ENCODE measurements around the gene BRD3OS. TPM values are rescaled to one million over a fixed set of nuclear protein-coding genes. Genes with fewer than 3 reads are reported as not detected.
A peak's percentile ranks its signal among the peaks of the same experiment; 100 is the strongest.

BRD3OS gene
- total RNA-seq, 1 donor from 2014 or later: 31.6 TPM

DNA sequence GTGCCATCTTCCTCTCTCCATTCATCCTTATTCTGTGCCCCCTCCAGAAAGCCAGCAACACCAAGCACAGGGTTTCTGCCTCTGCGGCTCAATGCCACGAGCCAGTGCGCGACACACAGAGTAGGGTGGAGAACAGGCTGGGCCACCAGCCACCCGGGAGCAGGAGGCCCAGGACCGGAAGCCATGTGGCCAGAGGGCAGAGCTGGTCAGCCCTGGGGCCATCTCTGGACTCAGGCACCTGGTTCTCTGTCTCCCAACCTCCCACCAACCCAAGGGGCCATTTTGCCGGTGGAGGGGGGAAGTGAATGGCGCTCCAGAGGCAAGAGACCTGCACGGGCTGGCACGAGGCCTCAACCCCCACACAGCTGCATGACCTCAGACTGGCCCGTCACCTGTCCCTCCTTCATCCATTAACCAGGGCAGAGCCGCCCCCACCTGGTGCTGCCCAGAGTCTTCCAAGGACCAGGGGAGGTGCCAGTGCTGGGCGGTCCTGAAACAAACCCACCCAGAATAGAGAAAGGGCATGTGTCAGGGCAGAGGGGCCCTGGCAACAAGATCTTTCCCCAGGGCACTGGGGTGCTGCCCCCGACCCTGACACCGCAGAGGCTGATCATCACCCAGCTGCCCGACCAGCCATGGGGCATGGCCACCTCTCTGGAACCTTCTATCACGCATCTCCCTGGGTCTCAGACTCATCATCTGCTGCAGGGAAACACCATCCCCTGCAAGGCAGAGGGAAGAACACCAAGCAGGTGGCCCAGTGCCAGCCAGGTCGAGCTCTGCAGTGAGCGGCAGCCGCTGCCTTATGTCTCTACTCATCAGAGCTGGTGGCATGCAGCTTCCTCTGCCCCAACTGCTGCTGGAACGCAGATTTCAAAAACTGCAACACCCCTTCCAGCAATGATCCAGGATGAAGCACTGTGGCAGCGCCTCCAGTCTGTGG, 45.1 kb upstream of the BRD3OS start:
- TF ChIP-seq, protein P1, sequence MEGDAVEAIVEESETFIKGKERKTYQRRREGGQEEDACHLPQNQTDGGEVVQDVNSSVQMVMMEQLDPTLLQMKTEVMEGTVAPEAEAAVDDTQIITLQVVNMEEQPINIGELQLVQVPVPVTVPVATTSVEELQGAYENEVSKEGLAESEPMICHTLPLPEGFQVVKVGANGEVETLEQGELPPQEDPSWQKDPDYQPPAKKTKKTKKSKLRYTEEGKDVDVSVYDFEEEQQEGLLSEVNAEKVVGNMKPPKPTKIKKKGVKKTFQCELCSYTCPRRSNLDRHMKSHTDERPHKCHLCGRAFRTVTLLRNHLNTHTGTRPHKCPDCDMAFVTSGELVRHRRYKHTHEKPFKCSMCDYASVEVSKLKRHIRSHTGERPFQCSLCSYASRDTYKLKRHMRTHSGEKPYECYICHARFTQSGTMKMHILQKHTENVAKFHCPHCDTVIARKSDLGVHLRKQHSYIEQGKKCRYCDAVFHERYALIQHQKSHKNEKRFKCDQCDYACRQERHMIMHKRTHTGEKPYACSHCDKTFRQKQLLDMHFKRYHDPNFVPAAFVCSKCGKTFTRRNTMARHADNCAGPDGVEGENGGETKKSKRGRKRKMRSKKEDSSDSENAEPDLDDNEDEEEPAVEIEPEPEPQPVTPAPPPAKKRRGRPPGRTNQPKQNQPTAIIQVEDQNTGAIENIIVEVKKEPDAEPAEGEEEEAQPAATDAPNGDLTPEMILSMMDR (IDR thresholded peaks at IDR 0.05; ENCODE audit: partially characterized antibody, unreplicated experiment): no peak
- no peaks in the 10 kb centered on the region for H3K36me3 Mint-ChIP-seq (ENCODE audit: unreplicated experiment)
- H3K9me3 Mint-ChIP-seq (ENCODE audit: unreplicated experiment): peaks cover 24% of the 10 kb centered on the region
- H3K4me1 Mint-ChIP-seq (ENCODE audit: low read depth, unreplicated experiment): peaks cover 56% of the 10 kb centered on the region
- H3K4me3 Mint-ChIP-seq (ENCODE audit: unreplicated experiment): peak overlapping the region; percentile 77
- peak; percentile 17 for DNase-seq
- peaks cover 23% of the 10 kb centered on the region for H3K27me3 Mint-ChIP-seq (ENCODE audit: unreplicated experiment)
- H3K27ac Mint-ChIP-seq (ENCODE audit: unreplicated experiment): peak overlapping the region; percentile 78

GRCh38 chr9:133980864-133981588, 44.3 kb upstream of the BRD3OS start:
- peaks cover 25% of the 10 kb centered on the region for H3K9me3 Mint-ChIP-seq (ENCODE audit: unreplicated experiment)
- peaks cover 23% of the 10 kb centered on the region for H3K27me3 Mint-ChIP-seq (ENCODE audit: unreplicated experiment)
- H3K27ac Mint-ChIP-seq (ENCODE audit: unreplicated experiment): peak overlapping the region; percentile 78
- H3K36me3 Mint-ChIP-seq (ENCODE audit: unreplicated experiment): no peaks in the 10 kb centered on the region
- no peak for DNase-seq
- H3K4me3 Mint-ChIP-seq (ENCODE audit: unreplicated experiment): peak overlapping the region; percentile 77
- peaks cover 58% of the 10 kb centered on the region for H3K4me1 Mint-ChIP-seq (ENCODE audit: low read depth, unreplicated experiment)
- TF ChIP-seq, protein P1 (IDR thresholded peaks at IDR 0.05; ENCODE audit: partially characterized antibody, unreplicated experiment): no peak

- DNase-seq: no peak
- H3K4me1 Mint-ChIP-seq (ENCODE audit: low read depth, unreplicated experiment): peaks cover 62% of the 10 kb centered on the region
- no peaks in the 10 kb centered on the region for H3K36me3 Mint-ChIP-seq (ENCODE audit: unreplicated experiment)
- TF ChIP-seq, protein P1 (IDR thresholded peaks at IDR 0.05; ENCODE audit: partially characterized antibody, unreplicated experiment): no peak
- peaks cover 23% of the 10 kb centered on the region for H3K27me3 Mint-ChIP-seq (ENCODE audit: unreplicated experiment)
- peak overlapping the region; percentile 49 for H3K4me3 Mint-ChIP-seq (ENCODE audit: unreplicated experiment)
- peak overlapping the region; percentile 59 for H3K27ac Mint-ChIP-seq (ENCODE audit: unreplicated experiment)
- H3K9me3 Mint-ChIP-seq (ENCODE audit: unreplicated experiment): peaks cover 25% of the 10 kb centered on the region
Observed at GRCh38 chr9:133981589-133981957, 43.7 kb upstream of the BRD3OS start.

DNA sequence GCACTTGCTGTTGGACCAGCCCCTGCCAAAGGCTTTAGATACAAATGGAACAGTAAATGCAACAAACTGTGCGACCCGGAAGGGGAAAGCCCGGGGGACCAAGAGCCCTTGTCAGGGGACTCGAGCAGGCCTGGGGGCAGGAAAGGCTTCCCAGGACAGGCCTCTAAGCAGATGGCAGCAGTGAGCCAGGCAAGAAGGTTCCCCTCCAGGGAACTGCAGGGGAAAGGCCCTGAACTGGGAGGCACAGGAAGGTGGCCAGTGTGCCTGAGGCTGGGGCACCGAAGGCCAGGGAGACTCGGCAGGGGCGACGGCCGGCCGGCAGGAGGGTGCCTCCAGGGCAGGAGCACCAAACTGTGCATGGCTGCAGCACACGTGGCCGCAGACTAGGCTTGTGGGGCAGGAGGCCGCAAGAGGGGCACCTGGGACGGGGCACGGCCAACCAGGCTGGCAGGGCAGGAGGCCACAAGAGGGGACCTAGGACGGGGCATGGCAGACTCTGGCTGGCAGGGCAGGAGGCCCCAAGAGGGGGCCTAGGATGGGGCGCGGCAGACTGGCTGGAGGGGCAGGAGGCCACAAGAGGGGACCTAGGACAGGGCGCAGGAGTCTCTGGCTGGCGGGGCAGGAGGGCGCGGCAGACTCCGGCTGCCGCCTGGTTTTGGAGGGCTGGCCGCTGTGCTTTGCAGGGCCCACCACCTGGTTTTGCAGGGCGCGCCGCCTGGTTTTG, 43.2 kb upstream of the BRD3OS start:
- DNase-seq: peak; percentile 63
- TF ChIP-seq, protein P1 (IDR thresholded peaks at IDR 0.05; ENCODE audit: partially characterized antibody, unreplicated experiment): no peak
- H3K27me3 Mint-ChIP-seq (ENCODE audit: unreplicated experiment): peaks cover 24% of the 10 kb centered on the region

More for the DNA sequence above, 43.2 kb upstream of the BRD3OS start:
- H3K36me3 Mint-ChIP-seq (ENCODE audit: unreplicated experiment): no peaks in the 10 kb centered on the region
- peak overlapping the region; percentile 49 for H3K4me3 Mint-ChIP-seq (ENCODE audit: unreplicated experiment)
- H3K4me1 Mint-ChIP-seq (ENCODE audit: low read depth, unreplicated experiment): peaks cover 62% of the 10 kb centered on the region
- H3K27ac Mint-ChIP-seq (ENCODE audit: unreplicated experiment): peak overlapping the region; percentile 95
- peaks cover 27% of the 10 kb centered on the region for H3K9me3 Mint-ChIP-seq (ENCODE audit: unreplicated experiment)

Data from glutamatergic neuron (in vitro differentiated cells).